ENCODE results near the gene KRT40. TPM values are rescaled to one million over a fixed set of nuclear protein-coding genes. Genes with fewer than 3 reads are reported as not detected.
A peak's percentile ranks its signal among the peaks of the same experiment; 100 is the strongest.

The KRT40 gene
- total and polyA plus RNA-seq, 2 of the 8 experiments (the other 6 are each of a cell fraction or from before 2014, with no cell fraction given): not detected

- Histone ChIP-seq H4K8ac (ENCODE audit: extremely low read depth, insufficient read depth, low read length) (no peak within 1 kb of the TSS), H4K91ac (replicated peaks; ENCODE audit: insufficient read length, low read length) (no peak within 1 kb of the TSS), H2AK5ac (ENCODE audit: low read depth, low read length) (no peak within 1 kb of the TSS), H3K27ac (ENCODE audit: low read depth, low read length) (no peak within 1 kb of the TSS), H3K14ac (ENCODE audit: insufficient read length) (no peak within 1 kb of the TSS), H3K23ac (ENCODE audit: insufficient read length) (no peak within 1 kb of the TSS), H3K4me3 (ENCODE audit: extremely low read depth in 1 of 4, insufficient read depth in 2 of 4, low read depth in 3 of 4, low read length in 4 of 4) (no peak within 1 kb of the TSS), H3K9ac (replicated peaks in 1 of 4; ENCODE audit: extremely low read depth in 1 of 4, low read depth in 3 of 4, low read length in 3 of 4) (no peak within 1 kb of the TSS; a peak in 1 of 7 replicates), H2BK5ac (ENCODE audit: low read depth, low read length) (no peak within 1 kb of the TSS), H3K18ac (ENCODE audit: extremely low read depth, low read length) (no peak within 1 kb of the TSS), H3K36me3 (ENCODE audit: control insufficient read depth in 2 of 4, insufficient read depth in 4 of 4, low read length in 3 of 4) (no peaks in the 10 kb centered on the region), H3K79me2 (ENCODE audit: control insufficient read depth in 1 of 2, insufficient read depth in 2 of 2, low read length in 2 of 2) (no peaks in the 10 kb centered on the region), H4K5ac (ENCODE audit: insufficient read length, low read depth, low read length) (no peak within 1 kb of the TSS), H3K4me2 (ENCODE audit: insufficient read depth in 1 of 2, low read depth in 2 of 2, low read length in 2 of 2) (no peak within 1 kb of the TSS), H3K4ac (replicated peaks; ENCODE audit: insufficient read length, low read depth, low read length) (no peak within 1 kb of the TSS), H4K20me1 (replicated peaks in 1 of 2; ENCODE audit: control insufficient read depth in 1 of 2, insufficient read depth in 2 of 2, low read length in 2 of 2) (no peaks in the 10 kb centered on the region), H2BK12ac (ENCODE audit: low read depth, low read length) (no peak within 1 kb of the TSS), H3K56ac (replicated peaks; ENCODE audit: insufficient read length, low read depth, low read length) (no peak within 1 kb of the TSS), H3K9me3 (ENCODE audit: insufficient read depth in 2 of 2, low read depth in 1 of 2, low read length in 1 of 2) (no peaks in the 10 kb centered on the region), H3K27me3 (replicated peaks in 1 of 4; ENCODE audit: control insufficient read depth in 3 of 4, extremely low read depth in 1 of 4, insufficient read depth in 3 of 4, low read length in 3 of 4) (no peaks in the 10 kb centered on the region), H2AFZ (ENCODE audit: low read length) (0 out of 2 replicates have a peak within 1 kb of the TSS, but pooled peaks have one; percentile 41), H2BK120ac (replicated peaks; ENCODE audit: low read depth, low read length) (no peak within 1 kb of the TSS), H2BK20ac (ENCODE audit: low read length) (no peak within 1 kb of the TSS), H3K23me2 (ENCODE audit: low read depth, low read length) (no peaks in the 10 kb centered on the region), H3K4me1 (replicated peaks in 1 of 4; ENCODE audit: control insufficient read depth in 3 of 4, insufficient read depth in 4 of 4, low read length in 3 of 4) (peaks cover 0 to 2% (median 0%) of the 10 kb centered on the region in 4 experiments; a peak in 2 of 7 replicates), H2BK15ac (ENCODE audit: low read length) (no peak within 1 kb of the TSS), H3K79me1 (ENCODE audit: low read depth, low read length) (no peaks in the 10 kb centered on the region)
- TF ChIP-seq SP4 (IDR thresholded peaks at IDR 0.05; ENCODE audit: low read length): no peak
- TF ChIP-seq CEBPB (IDR thresholded peaks at IDR 0.05; ENCODE audit: low read depth, low read length): no peak
- no peak for TF ChIP-seq EZH2 (IDR thresholded peaks at IDR 0.05; ENCODE audit: low read depth, low read length, severe bottlenecking)
- no peak for TF ChIP-seq CBX8 (IDR thresholded peaks at IDR 0.05; ENCODE audit: borderline replicate concordance, low read depth, low read length)
- TF ChIP-seq CREB1 (IDR thresholded peaks at IDR 0.05): no peak
- no peak for TF ChIP-seq SIN3A (conservative IDR thresholded peaks at IDR 0.05 in 1 of 2, IDR thresholded peaks at IDR 0.05 in 1 of 2; ENCODE audit: low read depth in 1 of 2, low read length in 2 of 2)
- no peak for TF ChIP-seq RBBP5 (IDR thresholded peaks at IDR 0.05; ENCODE audit: borderline replicate concordance, low read depth, low read length)
- DNase-seq (ENCODE audit: low read depth in 1 of 2, low spot score in 2 of 2) (no peak), FAIRE-seq (no peak)
- POLR2A ChIA-PET (ENCODE audit: partially characterized antibody): no interaction called here
- WGBS, 2 experiments (ENCODE audit: extremely low coverage in 1 of 2, insufficient coverage in 1 of 2, insufficient read length in 1 of 2, insufficient replicate concordance in 2 of 2, low coverage in 1 of 2, low lambda C conversion rate in 2 of 2, missing lambda C conversion rate in 1 of 2): 83% methylated on average over 4 of the region's 4 CpGs; no CpG with 5 or more reads in 1 of the 2 experiments
- CTCF ChIA-PET (ENCODE audit: partially characterized antibody): no interaction called here
Measured at GRCh38 chr17:40993839-40994238, 9.7 kb upstream of the KRT40 start, which contains the start of gene KRTAP3-3. KRTAP3-3 (minus strand) TSS chr17:40994164; CDS start chr17:40994097, 67 bp downstream.

Measured in H1 (cell line).